DOHH2 (cell line): ENCODE measurements around the gene SOWAHD.

ENCODE experiments used
- H3F3A ChIP-seq: fragments of 200-600 bp; sonication (generic), shearing (Covaris generic); 2 replicates; pipeline ENCODE4 v1.6.0; 2016; ENCODE audit warnings: antibody characterized with exemption, mild to moderate bottlenecking; ENCODE audit not compliant: control insufficient read depth, insufficient read depth
- H3K27ac ChIP-seq: fragments of 200-600 bp; sonication (generic); 2 replicates; pipeline ENCODE4 v1.5.1; 2014; ENCODE audit warnings: low read depth, mild to moderate bottlenecking, low read length, moderate library complexity
- H3K27me3 ChIP-seq: fragments of 200-600 bp; sonication (generic); 2 replicates; pipeline ENCODE4 v1.6.1; 2014; ENCODE audit warnings: mild to moderate bottlenecking, low read length, mixed read lengths; ENCODE audit not compliant: control insufficient read depth
- H3K36me3 ChIP-seq: fragments of 200-600 bp; sonication (generic); 2 replicates; pipeline ENCODE4 v1.6.1; 2014; ENCODE audit warnings: mild to moderate bottlenecking, low read length, moderate library complexity, mixed read lengths; ENCODE audit not compliant: control insufficient read depth
- H3K4me1 ChIP-seq: fragments of 200-600 bp; sonication (generic); 2 replicates; pipeline ENCODE4 v1.6.1; 2014; ENCODE audit warnings: mild to moderate bottlenecking, low read length, mixed read lengths; ENCODE audit not compliant: control insufficient read depth
- H3K4me2 ChIP-seq: fragments of 200-600 bp; sonication (generic); 2 replicates; pipeline ENCODE4 v1.6.0; 2014; ENCODE audit warnings: mild to moderate bottlenecking, low read length, moderate library complexity
- H3K4me3 ChIP-seq: fragments of 200-600 bp; sonication (generic); 2 replicates; pipeline ENCODE4 v1.5.1; 2014; ENCODE audit warnings: mild to moderate bottlenecking, low read length, mixed read lengths
- H3K79me2 ChIP-seq: fragments of 200-600 bp; sonication (generic); 2 replicates; pipeline ENCODE4 v1.6.1; 2014; ENCODE audit warnings: mild to moderate bottlenecking, low read length, mixed read lengths; ENCODE audit not compliant: control insufficient read depth
- H3K9me2 ChIP-seq: fragments of 200-600 bp; sonication (generic); replicated peaks from 2 replicates; pipeline ENCODE4 v1.6.1; 2014; ENCODE audit warnings: mild to moderate bottlenecking, low read length, mixed read lengths; ENCODE audit not compliant: control insufficient read depth
- H3K9me3 ChIP-seq: fragments of 200-600 bp; sonication (generic); 2 replicates; pipeline ENCODE4 v1.6.1; 2014; ENCODE audit warnings: antibody characterized with exemption, low read length, mixed read lengths; ENCODE audit not compliant: control insufficient read depth, insufficient read depth
- H4K20me1 ChIP-seq: fragments of 200-600 bp; sonication (generic); 2 replicates; pipeline ENCODE4 v1.6.0; 2014; ENCODE audit warnings: low read depth, mild to moderate bottlenecking, antibody characterized with exemption, low read length, moderate library complexity; ENCODE audit not compliant: control insufficient read depth, insufficient read depth
- EZH2phosphoT487 ChIP-seq: fragments of 200-600 bp; sonication (generic); IDR thresholded peaks from 2 replicates; pipeline ENCODE4 v1.6.1; 2017; ENCODE audit warnings: borderline replicate concordance, mild to moderate bottlenecking, antibody characterized with exemption, low read length, moderate library complexity, mixed read lengths
- TF ChIP-seq, protein P1 (sequence below): fragments of 200-600 bp; sonication (generic); IDR thresholded peaks from one replicate; pipeline ENCODE4 v1.5.1; 2014; ENCODE audit warnings: antibody characterized with exemption, mild to moderate bottlenecking, low read depth, low read length; ENCODE audit not compliant: poor library complexity, severe bottlenecking

Gene SOWAHD

DNA sequence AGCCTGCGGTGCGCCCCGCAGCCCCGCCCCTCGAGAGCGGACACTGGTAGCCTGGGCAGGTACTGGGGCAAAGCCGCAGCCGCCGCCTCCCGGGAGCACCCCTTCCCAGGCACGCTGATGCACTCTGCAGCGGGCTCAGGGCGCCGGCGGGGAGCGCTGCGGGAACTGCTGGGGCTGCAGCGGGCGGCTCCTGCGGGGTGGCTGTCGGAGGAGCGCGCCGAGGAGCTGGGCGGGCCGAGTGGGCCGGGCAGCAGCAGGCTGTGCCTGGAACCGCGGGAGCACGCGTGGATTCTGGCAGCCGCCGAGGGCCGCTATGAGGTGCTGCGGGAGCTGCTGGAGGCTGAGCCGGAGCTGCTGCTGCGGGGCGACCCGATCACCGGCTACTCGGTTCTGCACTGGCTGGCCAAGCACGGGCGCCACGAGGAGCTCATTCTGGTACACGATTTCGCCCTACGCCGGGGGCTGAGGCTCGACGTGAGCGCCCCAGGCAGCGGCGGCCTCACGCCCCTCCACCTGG is 401 bp downstream of the SOWAHD start:
- Histone ChIP-seq H3K9me2 (no peaks in the 10 kb centered on the region), H3K4me3 (peak overlapping the region; percentile 78), H3K36me3 (no peaks in the 10 kb centered on the region), H3K27ac (peak overlapping the region; percentile 100), H4K20me1 (no peaks in the 10 kb centered on the region), H3K4me2 (peak overlapping the region; percentile 95), H3K9me3 (no peaks in the 10 kb centered on the region), H3K4me1 (peaks cover 76% of the 10 kb centered on the region), H3F3A (peaks cover 31% of the 10 kb centered on the region), H3K79me2 (no peaks in the 10 kb centered on the region), H3K27me3 (no peaks in the 10 kb centered on the region)
- TF ChIP-seq EZH2phosphoT487 = no peak
- TF ChIP-seq, protein P1, sequence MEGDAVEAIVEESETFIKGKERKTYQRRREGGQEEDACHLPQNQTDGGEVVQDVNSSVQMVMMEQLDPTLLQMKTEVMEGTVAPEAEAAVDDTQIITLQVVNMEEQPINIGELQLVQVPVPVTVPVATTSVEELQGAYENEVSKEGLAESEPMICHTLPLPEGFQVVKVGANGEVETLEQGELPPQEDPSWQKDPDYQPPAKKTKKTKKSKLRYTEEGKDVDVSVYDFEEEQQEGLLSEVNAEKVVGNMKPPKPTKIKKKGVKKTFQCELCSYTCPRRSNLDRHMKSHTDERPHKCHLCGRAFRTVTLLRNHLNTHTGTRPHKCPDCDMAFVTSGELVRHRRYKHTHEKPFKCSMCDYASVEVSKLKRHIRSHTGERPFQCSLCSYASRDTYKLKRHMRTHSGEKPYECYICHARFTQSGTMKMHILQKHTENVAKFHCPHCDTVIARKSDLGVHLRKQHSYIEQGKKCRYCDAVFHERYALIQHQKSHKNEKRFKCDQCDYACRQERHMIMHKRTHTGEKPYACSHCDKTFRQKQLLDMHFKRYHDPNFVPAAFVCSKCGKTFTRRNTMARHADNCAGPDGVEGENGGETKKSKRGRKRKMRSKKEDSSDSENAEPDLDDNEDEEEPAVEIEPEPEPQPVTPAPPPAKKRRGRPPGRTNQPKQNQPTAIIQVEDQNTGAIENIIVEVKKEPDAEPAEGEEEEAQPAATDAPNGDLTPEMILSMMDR = no peak

DNA sequence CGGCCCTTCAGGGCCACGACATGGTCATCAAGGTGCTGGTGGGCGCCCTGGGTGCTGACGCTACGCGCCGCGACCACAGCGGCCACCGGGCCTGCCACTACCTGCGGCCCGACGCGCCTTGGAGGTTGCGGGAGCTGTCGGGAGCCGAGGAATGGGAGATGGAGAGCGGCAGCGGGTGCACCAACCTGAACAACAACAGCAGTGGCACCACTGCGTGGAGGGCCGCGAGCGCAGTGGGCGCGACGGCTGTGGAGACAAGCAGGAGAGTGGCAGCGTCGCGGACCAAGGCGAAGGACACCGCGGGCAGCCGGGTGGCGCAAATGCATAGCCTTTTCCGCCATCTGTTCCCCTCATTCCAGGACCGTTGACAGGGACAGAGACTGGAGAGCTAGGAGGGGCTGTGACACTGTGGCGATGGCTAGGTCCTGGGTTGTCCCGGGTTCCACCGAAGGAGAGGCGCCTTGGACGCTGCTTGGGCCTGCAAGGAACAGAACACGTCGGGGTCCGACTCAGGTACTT is 919 bp downstream of the SOWAHD start:
- H3K9me3 ChIP-seq = no peaks in the 10 kb centered on the region

DNA sequence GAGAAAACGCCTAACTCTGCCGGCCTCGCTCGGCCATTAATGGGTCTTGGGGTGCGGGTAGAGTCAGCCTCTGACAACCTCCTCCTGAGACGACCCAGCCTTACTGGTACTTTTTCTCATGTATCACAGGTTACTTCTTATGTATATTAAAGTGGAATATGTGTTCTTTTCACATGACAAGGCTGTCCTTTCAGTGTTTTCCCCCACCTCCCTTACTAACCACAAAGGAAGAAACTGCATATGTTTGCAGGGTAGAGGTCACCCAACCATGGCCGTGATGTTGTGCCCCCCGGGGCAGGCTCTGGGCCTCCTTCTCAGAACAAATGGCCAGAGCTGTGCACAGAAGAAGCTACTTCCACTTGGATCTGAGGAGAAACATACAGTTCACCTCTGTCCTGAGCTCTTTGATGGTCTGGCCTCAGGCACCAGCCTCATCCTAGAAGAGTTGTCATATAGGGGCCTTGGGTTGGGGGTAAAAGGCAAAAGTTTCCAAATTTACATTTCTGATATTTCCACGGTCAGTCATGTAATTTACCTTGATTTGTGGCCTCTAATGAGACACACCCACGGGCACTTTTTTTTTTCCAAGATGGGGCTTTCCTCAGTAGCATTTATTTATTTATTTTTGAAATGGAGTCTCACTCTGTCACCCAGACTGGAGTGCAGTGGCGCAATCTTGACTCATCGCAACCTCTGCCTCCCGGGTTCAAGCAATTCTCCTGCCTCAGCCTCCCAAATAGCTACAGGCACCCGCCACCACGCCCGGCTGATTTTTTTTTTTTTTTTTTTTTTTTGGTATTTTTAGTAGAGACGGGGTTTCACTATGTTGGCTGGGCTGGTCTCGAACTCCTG is 1.9 kb downstream of the SOWAHD start:
- Histone ChIP-seq H3K4me1 (peaks cover 73% of the 10 kb centered on the region), H3K9me3 (no peaks in the 10 kb centered on the region), H3K9me2 (no peaks in the 10 kb centered on the region), H3K27ac (peak overlapping the region; percentile 67), H3K36me3 (no peaks in the 10 kb centered on the region), H3K27me3 (no peaks in the 10 kb centered on the region), H3K79me2 (no peaks in the 10 kb centered on the region), H3K4me2 (peak overlapping the region; percentile 95), H4K20me1 (no peaks in the 10 kb centered on the region), H3F3A (peaks cover 23% of the 10 kb centered on the region), H3K4me3 (peak overlapping the region; percentile 78)
- TF ChIP-seq EZH2phosphoT487 = no peak
- TF ChIP-seq, protein P1 = no peak

More for the DNA sequence above, 919 bp downstream of the SOWAHD start:
- peak overlapping the region; percentile 95 for H3K4me2 ChIP-seq
- no peaks in the 10 kb centered on the region for H3K79me2 ChIP-seq
- H3K4me3 ChIP-seq = peak overlapping the region; percentile 78
- no peaks in the 10 kb centered on the region for H3K9me2 ChIP-seq
- H3K36me3 ChIP-seq = no peaks in the 10 kb centered on the region
- H3K4me1 ChIP-seq = peaks cover 76% of the 10 kb centered on the region
- H3K27me3 ChIP-seq = no peaks in the 10 kb centered on the region
- TF ChIP-seq EZH2phosphoT487 = no peak
- no peaks in the 10 kb centered on the region for H4K20me1 ChIP-seq
- peak overlapping the region; percentile 67 for H3K27ac ChIP-seq
- peaks cover 30% of the 10 kb centered on the region for H3F3A ChIP-seq

DNA sequence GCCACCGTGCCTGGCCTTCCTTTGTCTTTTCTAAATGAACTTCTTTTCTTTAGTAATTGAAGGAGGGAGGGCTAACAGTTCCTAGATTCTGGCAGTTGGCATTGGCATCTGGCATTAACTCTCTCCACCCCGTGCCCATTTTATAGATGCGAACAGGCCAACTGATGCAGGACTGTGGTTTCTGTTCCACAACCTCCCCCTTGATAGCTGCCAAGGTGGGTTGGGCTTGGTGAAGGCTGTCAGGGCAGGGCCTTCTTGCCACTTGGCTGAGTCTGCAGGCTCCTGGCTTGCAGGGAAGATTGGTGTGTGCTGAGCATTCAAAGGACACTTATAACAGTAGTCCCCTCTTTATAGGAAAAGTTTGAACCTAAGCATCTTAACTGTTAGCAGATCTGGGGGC is 4.3 kb downstream of the SOWAHD start:
- TF ChIP-seq EZH2phosphoT487 = no peak
- TF ChIP-seq, protein P1 = no peak
- H3K9me2 ChIP-seq = no peaks in the 10 kb centered on the region
- no peaks in the 10 kb centered on the region for H3K36me3 ChIP-seq
- no peaks in the 10 kb centered on the region for H3K9me3 ChIP-seq
- 0 out of 2 replicates have a peak, but pooled peaks cover 3% of the 10 kb centered on the region for H3F3A ChIP-seq
- no peak overlapping the region for H3K4me3 ChIP-seq
- H3K4me2 ChIP-seq = no peak overlapping the region
- H3K79me2 ChIP-seq = no peaks in the 10 kb centered on the region
- no peaks in the 10 kb centered on the region for H4K20me1 ChIP-seq
- peaks cover 49% of the 10 kb centered on the region for H3K4me1 ChIP-seq
- no peaks in the 10 kb centered on the region for H3K27me3 ChIP-seq
- no peak overlapping the region for H3K27ac ChIP-seq
